Activated CD4-positive, alpha-beta T cell treated with anti-CD3 and anti-CD28 coated beads for 1 hour (primary cell): ENCODE data around the gene ZNF608.

Experiments
- DNase-seq: peaks from one replicate; pipeline ENCODE4 v3.0.0-alpha.2; 2020

Gene ZNF608

DNA sequence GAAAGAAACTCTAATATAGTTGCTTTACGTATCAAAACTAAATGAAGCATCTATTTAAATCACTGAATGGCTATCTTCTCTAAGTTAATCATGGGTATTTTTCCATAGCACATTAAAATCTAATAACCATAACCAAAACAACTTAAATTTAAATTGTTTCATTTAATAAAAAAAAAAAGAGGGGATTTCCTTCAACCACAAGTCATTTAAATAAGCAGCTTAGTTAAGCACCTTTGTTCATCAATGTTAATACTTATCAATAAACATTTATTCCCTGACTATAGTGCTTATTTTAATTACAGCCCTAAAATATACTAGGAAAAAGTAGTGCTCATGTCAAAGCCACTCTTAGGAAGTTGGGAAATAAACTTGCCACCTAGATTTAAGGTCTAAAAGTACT is 30.3 kb downstream of the ZNF608 start:
- no peak for DNase-seq

DNA sequence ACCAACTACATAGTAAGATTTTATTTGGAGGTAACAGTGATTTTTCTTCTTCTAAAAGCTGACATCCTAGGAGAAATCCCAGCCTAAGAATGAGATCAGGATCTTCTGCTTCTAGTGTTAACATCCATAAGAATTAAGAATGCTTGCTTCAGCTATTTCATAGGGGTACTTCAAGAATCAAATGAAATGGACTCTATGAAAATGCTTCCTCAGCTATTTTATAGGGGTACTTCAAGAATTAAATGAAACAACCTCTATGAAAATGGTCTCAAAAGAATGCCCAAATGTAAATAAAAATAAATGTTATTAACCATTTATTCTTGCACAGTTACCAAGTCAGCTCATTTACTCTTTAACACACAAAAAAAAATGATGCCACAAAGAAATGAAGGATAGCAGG is 31.5 kb downstream of the ZNF608 start:
- DNase-seq, result no peak

DNA sequence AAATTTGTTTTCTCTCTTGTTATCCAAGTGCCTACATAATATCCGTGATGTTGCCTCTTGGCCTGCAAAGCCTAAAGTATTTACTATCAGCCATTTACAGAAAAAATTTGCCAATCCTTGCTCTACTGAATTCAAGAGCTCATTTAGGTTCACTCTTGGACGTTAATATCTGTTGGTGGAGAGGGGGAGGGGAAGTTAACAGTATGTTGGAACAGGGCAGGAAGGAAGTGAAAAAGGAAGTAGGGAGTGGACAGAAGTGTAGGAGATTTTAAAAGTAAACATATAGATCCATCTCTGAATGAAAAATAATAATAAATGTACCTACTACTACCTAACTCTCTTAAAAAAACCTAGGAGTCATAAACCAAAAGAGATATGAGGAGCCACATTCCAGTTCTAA is 32.8 kb downstream of the ZNF608 start:
- no peak for DNase-seq

DNA sequence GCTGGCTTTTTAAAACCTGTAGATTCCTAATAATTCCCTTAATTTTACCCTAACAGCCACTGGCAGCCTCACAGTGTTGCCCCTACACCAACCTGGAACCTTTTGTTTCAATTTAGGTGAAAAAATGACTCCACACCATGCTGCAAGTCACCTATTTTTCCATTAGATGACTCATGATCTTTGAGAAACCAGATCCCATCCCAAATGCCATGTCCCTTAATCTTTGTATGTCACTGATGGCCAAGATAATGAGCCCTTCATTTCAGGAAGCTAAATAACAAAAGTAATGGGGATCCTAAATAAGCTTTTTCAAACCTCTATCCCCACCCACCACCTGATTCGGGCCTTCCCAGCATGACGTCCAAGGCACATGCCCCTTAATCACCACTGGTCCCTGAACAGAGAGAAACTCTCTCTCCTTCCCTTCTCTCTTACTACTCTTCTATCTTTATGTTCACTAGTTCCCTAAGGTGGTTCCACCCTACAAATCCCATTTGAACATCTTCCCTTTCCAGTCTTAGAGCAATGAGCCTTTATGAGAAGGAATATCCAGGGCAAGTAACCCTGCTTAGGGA is 33.6 kb downstream of the ZNF608 start:
- DNase-seq, result no peak

DNA sequence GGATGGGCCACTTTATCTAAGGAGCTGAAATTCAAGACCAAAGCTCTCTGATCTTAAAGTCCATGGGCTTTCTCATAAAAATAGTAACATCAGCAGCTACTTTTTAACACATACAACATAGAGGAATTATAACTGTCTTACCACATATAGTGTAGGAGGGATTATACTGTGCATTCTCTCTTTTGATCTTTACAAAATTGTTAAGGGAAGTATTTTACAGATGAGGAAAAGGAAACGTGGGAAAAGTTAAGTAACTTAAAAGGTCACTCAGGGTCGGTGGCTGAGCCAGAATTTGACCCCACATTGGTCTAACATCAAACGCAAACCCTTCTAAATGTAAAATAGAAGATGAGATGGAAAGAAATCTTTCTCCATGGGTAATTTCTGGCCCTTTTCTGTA is 38.4 kb downstream of the ZNF608 start:
- no peak for DNase-seq

DNA sequence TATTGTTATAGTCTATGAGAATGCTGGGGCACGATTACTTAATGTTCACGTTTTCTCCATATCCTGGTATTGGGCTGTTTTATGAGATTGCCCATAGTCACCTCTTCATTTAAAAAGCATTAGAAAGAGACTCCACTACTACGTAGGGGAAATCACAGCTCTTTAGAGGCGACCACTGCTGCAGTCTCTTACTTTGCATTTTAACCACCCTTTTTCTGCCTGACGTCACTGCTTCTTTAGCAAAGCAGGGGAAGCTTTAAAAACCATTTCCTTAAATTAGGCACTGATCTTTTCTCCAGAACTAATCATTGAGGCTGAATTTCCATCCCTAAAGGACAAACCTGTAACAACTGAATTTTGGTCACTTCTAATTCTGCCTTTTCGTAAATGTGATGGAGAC is 38.9 kb downstream of the ZNF608 start:
- no peak for DNase-seq

DNA sequence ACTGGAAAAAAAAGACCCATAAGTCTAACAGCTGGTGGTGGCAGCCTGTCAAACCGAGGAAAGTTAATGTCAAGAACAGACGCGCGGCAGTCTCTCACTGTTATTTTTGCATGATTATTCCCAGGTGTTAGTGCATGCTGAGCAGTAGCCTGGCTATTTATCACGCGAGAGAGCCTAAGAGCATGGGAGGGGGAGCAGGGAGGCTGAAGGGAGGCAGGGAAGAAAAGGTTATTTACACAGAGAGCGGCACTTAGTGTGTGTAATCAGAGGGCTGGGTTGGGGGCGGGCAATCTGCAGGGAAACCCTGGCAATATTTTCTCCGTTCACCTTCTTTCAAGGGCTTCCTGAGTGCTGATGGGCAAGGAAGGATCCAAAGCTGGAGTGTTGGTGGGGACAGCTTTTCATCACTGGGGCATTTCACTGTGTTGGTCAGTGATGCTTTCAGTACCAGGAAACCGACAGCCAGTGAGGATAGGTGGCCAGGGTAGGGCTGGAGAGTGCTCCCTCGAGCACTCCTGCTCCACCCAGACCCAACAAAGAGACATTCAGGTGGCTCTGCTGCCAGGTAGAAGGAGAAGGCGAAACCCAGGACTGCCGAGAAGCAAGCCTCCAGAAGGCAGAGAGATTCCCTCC is 39.6 kb downstream of the ZNF608 start:
- no peak for DNase-seq

DNA sequence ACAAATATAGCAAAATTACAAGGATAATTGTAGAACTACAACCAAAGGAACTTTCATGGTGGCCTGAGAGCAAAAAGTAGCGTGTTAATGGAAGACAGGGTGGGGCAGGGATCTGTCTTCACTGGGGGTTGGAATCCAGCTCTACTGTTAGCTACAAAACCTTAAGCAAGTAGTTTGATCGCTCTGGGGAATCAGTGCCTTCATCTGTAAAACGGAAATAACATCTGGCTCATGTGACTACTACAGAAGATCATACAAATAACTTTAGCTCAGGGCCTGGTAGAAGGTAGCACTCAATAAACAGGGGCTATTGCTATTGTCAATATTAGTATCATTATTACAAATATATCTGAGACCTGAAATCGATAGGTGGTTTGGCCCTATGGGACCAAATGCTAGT is 40.4 kb downstream of the ZNF608 start:
- DNase-seq, result no peak

DNA sequence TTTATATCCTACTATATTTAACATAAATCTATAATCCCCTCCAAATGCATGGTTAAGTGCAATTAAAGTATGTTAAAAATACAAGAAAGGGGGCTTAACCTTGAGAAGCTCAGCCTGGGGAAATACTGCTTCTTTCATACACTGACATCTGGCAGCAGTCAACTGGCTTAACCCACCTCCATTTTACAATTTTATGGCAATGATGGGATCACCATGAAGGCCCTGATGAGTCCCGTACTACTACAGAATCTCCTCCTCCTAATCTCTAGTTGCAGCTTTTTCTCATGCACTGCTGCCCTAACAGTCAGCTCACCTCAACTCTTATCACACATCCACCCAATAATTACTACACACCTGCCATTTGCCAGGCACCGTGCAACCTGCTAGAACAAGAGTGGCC is 40.9 kb downstream of the ZNF608 start:
- no peak for DNase-seq

DNA sequence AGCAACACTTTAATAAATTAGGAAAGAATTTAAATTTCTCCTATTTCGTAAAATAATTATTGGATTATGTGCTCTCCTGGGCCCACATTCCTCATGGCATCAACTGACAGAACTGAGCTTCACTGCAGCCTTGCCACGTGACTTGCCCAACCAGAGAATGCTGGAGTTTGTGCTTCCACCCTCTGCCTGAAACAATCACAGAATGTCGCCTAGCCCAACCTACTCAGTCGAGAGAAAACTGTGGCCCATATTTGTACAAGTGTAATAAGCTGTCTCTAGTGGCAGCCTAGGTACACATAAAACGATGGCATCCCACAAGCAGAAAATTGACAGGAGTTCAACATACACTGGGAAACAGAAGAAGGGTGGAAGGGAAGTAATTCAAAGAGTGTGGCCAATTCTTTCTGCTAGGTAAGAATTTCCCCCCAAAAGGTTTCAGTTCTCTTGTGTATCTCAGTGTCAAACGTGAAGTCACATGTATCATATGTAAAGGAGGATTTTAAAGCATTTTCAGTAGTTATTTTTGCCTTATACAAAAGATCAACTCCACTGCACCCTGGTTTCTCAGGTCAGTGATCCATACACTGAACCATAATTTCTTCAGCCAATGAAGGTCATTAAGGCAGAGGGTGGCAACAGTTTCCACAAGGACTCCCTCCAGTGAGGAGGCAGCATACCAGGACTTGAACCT is 41.7 kb downstream of the ZNF608 start:
- no peak for DNase-seq

DNA sequence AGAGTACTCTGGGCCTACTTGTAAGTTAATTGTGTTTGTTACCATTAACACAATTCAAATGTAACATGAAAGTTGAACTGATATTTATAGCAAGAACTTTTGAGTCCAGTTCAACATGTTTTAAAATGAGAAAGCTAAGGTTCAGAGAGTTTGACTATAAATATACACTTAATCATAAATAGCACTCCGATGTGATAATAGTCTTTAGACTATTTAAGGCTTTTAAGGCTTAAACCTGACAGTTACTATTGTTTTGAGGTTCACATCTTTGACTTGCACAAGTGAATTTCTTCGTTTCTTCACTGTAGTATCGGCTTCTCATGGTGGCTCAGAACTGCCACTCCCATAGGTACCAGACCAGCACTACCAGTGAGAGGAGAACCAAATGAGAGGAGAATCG is 42.4 kb downstream of the ZNF608 start:
- DNase-seq, result no peak

DNA sequence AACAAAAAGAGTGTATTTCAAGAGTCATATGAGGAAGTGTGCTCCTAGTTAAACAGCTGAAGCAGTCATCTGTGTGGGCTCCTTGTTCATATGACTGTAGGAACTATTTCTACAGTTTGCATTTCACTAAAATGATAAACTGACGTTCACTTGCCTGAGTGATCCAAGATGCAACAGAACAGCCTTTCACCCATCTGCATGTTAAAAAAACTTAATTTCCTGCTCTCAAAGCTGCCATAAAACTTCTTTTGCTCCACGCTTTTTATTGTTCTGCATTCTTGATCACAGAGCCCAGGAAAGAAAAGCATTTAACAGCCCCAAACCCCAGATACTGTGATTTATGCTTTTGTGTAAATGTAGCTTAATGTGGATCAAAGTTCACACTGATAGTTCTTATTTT is 43.9 kb downstream of the ZNF608 start:
- no peak for DNase-seq

DNA sequence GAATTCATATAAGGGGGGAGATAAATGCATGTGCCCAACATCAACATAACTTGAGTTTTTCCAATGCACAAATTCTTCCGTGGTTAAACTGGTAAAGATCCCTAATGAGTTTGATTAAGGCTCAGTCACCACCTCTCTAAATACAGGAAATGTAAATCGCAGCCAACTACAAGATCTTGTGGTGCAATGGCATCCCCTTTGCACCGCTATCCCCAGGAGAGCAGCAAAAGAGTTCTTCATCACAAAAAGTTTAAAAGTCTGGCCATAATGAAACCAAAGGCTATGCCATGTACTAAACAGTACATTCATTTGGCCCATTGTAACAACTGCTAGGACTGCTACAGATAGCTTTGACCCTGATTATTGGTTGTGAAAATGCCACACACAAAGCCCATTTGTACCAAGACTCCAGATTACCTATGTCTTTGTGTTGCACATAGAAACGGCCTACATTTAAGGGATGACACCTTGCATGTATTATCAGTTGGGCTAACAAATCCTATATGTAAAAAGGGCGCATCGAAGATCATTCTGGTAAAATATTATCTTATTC is 44.5 kb downstream of the ZNF608 start:
- DNase-seq, result no peak

DNA sequence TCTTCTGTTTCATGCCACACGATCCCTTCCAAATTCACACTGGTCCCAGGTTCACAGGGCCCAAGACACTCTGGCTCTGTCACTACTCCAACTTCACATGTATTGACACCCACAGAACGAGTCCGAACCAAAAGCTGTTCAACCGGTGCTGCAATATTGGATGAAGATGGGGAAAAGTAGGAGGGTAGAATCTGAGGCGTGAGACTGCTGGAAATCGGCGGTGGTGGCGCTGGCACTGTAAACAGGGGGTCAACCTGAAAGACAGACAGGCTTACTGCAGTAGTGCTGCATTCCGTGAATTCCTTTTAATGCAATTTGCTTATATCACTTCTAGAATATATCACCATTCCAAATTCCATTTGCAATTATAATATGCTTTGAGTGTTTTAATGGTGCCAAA is 45.4 kb downstream of the ZNF608 start:
- DNase-seq, result no peak

DNA sequence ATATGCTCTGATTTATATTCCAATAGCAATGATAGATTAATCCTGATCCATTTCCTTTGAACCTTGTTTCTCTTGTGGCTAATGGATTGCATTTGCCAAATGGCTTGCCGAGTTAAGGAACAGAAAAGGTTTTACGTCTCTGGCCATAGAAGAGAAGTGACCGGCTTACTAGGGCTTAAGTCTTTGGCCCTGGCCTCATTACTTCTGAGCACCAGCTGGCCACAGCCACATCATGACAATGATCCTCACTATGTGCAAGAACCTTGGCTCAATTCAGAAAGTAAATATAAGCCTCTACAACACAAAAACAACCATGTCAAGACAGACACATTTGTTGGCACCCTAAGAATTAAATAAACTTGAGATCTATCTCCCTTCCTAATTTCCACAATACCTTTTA is 46.1 kb downstream of the ZNF608 start:
- DNase-seq, result no peak

DNA sequence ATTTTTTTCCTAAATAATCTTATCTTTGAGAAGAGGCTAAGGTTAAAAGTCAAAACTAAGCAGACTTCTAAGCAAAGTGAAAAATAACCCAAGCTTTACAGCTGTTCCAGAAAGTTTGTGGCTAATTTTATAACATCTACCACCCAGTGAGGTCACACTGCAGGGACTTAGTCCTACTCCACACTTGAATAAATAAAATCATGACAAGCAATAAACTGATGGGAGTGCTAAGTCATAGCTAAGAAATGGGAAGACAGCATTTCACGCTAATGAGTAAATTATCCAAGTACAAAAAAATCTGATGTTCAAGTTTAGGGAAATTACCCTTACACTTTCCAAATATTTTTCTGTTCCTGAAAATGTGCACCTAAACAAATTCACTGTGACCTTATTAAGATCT is 47.7 kb downstream of the ZNF608 start:
- no peak for DNase-seq

DNA sequence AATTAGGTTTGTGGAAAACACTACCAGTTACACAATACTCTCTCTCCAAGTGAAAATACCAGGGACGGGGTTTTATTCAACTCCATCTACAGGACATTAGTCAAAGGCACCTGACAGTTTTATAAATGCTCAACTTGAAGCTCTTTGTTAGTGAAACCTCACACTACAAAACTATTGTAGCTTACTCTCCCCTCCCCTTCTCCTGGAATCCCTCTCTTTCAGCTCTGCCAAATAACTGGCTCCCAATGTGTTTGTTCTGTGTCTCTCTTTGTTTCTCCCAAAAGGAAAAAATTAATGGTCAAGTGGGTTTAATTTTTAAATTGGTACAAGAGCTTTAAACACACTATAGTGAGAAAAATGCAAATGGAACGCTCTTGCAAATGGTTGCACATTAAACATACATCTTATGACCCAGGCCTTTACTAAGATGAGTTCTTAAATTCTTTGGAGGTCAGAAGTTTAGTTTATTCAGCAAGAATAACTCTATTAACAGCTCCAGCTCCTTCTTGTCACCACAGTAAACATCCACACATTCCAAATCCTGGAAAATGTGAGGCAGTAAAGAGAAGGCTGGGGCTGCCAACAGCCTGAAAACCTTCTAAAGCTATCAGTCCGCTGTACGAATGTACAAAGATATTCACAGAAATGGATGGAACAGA is 48.4 kb downstream of the ZNF608 start:
- no peak for DNase-seq

DNA sequence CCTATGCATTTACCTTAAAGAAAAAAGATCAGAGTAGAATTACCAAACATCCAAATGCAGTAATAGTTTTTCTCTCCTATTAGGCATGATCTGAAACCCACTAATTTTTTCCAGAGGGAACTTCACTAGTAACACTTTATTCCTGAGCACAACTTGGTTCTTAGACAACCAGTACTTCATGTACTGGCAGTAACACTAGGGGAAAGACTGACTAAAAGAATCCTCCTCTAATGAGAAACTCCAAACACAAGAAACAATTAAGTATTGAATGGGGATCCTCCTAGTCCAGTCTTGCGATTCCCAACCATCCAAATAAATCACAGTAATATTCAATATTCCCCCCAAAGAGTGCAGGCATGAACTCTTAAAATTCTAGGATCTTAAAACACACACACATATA is 48.9 kb downstream of the ZNF608 start:
- DNase-seq, result no peak

DNA sequence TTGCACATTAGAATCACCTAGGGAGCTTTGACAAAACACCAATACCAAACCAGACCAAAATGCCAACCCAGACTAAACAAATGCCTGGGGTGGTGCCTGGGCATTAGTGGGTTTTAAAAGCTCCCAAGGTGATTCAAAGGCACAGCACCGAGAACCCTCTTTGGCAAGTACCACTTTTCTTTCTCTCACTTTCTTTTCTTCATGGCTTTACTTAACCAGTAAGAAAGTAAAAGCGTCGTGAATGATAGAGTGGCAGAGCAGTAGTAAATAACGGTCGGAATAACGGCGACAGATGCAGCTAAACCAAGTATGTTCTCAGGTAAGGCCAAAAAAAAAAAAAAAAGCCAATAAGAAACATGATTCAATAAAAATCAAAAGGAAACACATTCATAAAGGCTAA is 49.5 kb downstream of the ZNF608 start:
- no peak for DNase-seq
